GM08714 (cell line): Measurements from ENCODE around the gene TRIO.

Experiments
- H3K4me3 ChIP-seq: fragments of 200-500 bp; sonication (Bioruptor generic); 2 replicates; pipeline ENCODE4 v1.5.1; 2014; ENCODE audit warnings: mild to moderate bottlenecking, low read length, inconsistent platforms
- ZNF274 ChIP-seq: IDR thresholded peaks from 2 replicates; pipeline ENCODE4 v1.6.1; 2012; ENCODE audit warnings: mild to moderate bottlenecking, low read depth, low read length

TRIO gene

GRCh38 chr5:14242871-14243383, 99.8 kb downstream of the TRIO start:
- no peak for TF ChIP-seq ZNF274
- H3K4me3 ChIP-seq: no peak overlapping the region

- no peak for TF ChIP-seq ZNF274
- H3K4me3 ChIP-seq: no peak overlapping the region
These were observed 100.6 kb downstream of the TRIO start for GRCh38 chr5:14243766-14244165.

- H3K4me3 ChIP-seq: no peak overlapping the region
- no peak for TF ChIP-seq ZNF274
These were observed 101.6 kb downstream of the TRIO start for GRCh38 chr5:14244721-14245120.

GRCh38 chr5:14245132-14245925, 102.2 kb downstream of the TRIO start:
- TF ChIP-seq ZNF274: no peak
- H3K4me3 ChIP-seq: no peak overlapping the region

- no peak for TF ChIP-seq ZNF274
- H3K4me3 ChIP-seq: no peak overlapping the region
These were observed 103.4 kb downstream of the TRIO start for GRCh38 chr5:14246350-14247053.

GRCh38 chr5:14247054-14247386, 103.9 kb downstream of the TRIO start:
- TF ChIP-seq ZNF274: no peak
- no peak overlapping the region for H3K4me3 ChIP-seq

GRCh38 chr5:14249258-14250082, 106.3 kb downstream of the TRIO start:
- no peak overlapping the region for H3K4me3 ChIP-seq
- TF ChIP-seq ZNF274: no peak

GRCh38 chr5:14250084-14250695, 107.0 kb downstream of the TRIO start:
- no peak for TF ChIP-seq ZNF274
- peak overlapping the region; percentile 45; the same call in 1 of the 2 replicates for H3K4me3 ChIP-seq

- peak overlapping the region; percentile 45; the same call in 1 of the 2 replicates for H3K4me3 ChIP-seq
- TF ChIP-seq ZNF274: no peak
These were observed 107.9 kb downstream of the TRIO start for GRCh38 chr5:14250748-14251701.

- TF ChIP-seq ZNF274: no peak
- H3K4me3 ChIP-seq: no peak overlapping the region; the same call in 1 of the 2 replicates
These were observed 108.6 kb downstream of the TRIO start for GRCh38 chr5:14251733-14252132.

- TF ChIP-seq ZNF274: no peak
- no peak overlapping the region for H3K4me3 ChIP-seq
These were observed 109.7 kb downstream of the TRIO start for GRCh38 chr5:14252793-14253192.

- no peak for TF ChIP-seq ZNF274
- H3K4me3 ChIP-seq: no peak overlapping the region
These were observed 111.5 kb downstream of the TRIO start for GRCh38 chr5:14254686-14255085.
